ENCODE results near the gene DGKB. TPM values are rescaled to one million over a fixed set of nuclear protein-coding genes. Genes with fewer than 3 reads are reported as not detected.

The DGKB gene
- total RNA-seq, 1 donor from 2014 or later = 0.72 TPM

- H3K4me3 Mint-ChIP-seq = no peak overlapping the region
- no peaks in the 10 kb centered on the region for H3K4me1 Mint-ChIP-seq
- no peaks in the 10 kb centered on the region for H3K27me3 Mint-ChIP-seq (ENCODE audit: low read depth)
- no peaks in the 10 kb centered on the region for H3K36me3 Mint-ChIP-seq (ENCODE audit: low read depth)
- H3K9me3 Mint-ChIP-seq = no peaks in the 10 kb centered on the region
- no peak for DNase-seq (ENCODE audit: low read depth, low spot score)
- no peak for TF ChIP-seq CTCF (conservative IDR thresholded peaks at IDR 0.05)
- H3K27ac Mint-ChIP-seq (ENCODE audit: unreplicated experiment) = no peak overlapping the region
Measured at GRCh38 chr7:14570750-14571607, 331.6 kb downstream of the DGKB start.

GRCh38 chr7:14552060-14552459 is 350.5 kb downstream of the DGKB start:
- peaks cover 4% of the 10 kb centered on the region for H3K9me3 Mint-ChIP-seq

GRCh38 chr7:14551310-14551709 is 351.2 kb downstream of the DGKB start:
- no peaks in the 10 kb centered on the region for H3K4me1 Mint-ChIP-seq
- no peaks in the 10 kb centered on the region for H3K27me3 Mint-ChIP-seq (ENCODE audit: low read depth)
- no peak for DNase-seq (ENCODE audit: low read depth, low spot score)
- no peak for TF ChIP-seq CTCF (conservative IDR thresholded peaks at IDR 0.05)
- peaks cover 4% of the 10 kb centered on the region for H3K9me3 Mint-ChIP-seq
- H3K4me3 Mint-ChIP-seq = no peak overlapping the region
- no peaks in the 10 kb centered on the region for H3K36me3 Mint-ChIP-seq (ENCODE audit: low read depth)
- H3K27ac Mint-ChIP-seq (ENCODE audit: unreplicated experiment) = no peak overlapping the region

More at GRCh38 chr7:14552060-14552459, 350.5 kb downstream of the DGKB start:
- DNase-seq (ENCODE audit: low read depth, low spot score) = no peak
- Mint-ChIP-seq H3K27ac (ENCODE audit: unreplicated experiment) (no peak overlapping the region), H3K4me3 (no peak overlapping the region), H3K36me3 (ENCODE audit: low read depth) (no peaks in the 10 kb centered on the region), H3K4me1 (no peaks in the 10 kb centered on the region), H3K27me3 (ENCODE audit: low read depth) (no peaks in the 10 kb centered on the region)
- TF ChIP-seq CTCF (conservative IDR thresholded peaks at IDR 0.05) = no peak

- Mint-ChIP-seq H3K4me1 (no peaks in the 10 kb centered on the region), H3K4me3 (no peak overlapping the region), H3K36me3 (ENCODE audit: low read depth) (no peaks in the 10 kb centered on the region), H3K27ac (ENCODE audit: unreplicated experiment) (no peak overlapping the region), H3K27me3 (ENCODE audit: low read depth) (no peaks in the 10 kb centered on the region), H3K9me3 (peaks cover 3% of the 10 kb centered on the region)
- DNase-seq (ENCODE audit: low read depth, low spot score) = no peak
- no peak for TF ChIP-seq CTCF (conservative IDR thresholded peaks at IDR 0.05)
Measured at GRCh38 chr7:14542624-14543023, 359.9 kb downstream of the DGKB start.

- no peaks in the 10 kb centered on the region for H3K27me3 Mint-ChIP-seq (ENCODE audit: low read depth)
- H3K9me3 Mint-ChIP-seq = peaks cover 14% of the 10 kb centered on the region
Measured at GRCh38 chr7:14521183-14521582, 381.4 kb downstream of the DGKB start.

More at GRCh38 chr7:14521183-14521582, 381.4 kb downstream of the DGKB start:
- no peak overlapping the region for H3K4me3 Mint-ChIP-seq
- H3K4me1 Mint-ChIP-seq = no peaks in the 10 kb centered on the region
- peaks cover 2% of the 10 kb centered on the region for H3K36me3 Mint-ChIP-seq (ENCODE audit: low read depth)
- no peak overlapping the region for H3K27ac Mint-ChIP-seq (ENCODE audit: unreplicated experiment)
- DNase-seq (ENCODE audit: low read depth, low spot score) = no peak
- no peak for TF ChIP-seq CTCF (conservative IDR thresholded peaks at IDR 0.05)

All from neural crest cell (in vitro differentiated cells).